Activated T-helper 2 cell treated with anti-CD3 and anti-CD28 coated beads, Interferon-gamma antibody, Interleukin-2, Interleukin-4, amounts not matched to agents 10 μg/mL and 5 μg/mL and 100 μg/mL, durations not matched to agents 14 hours and 24 hours and 36 hours (primary cell): ENCODE data around the gene MAMDC4. TPM values are rescaled to one million over a fixed set of nuclear protein-coding genes. Genes with fewer than 3 reads are reported as not detected.

ENCODE experiments used
- DNase-seq: peaks from one replicate; pipeline ENCODE4 v3.0.0; 2021; ENCODE audit warnings: low spot score
- H3K27ac Mint-ChIP-seq: one replicate; pipeline ENCODE4 v1.8.0; 2021; ENCODE audit warnings: mixed read lengths
- H3K27me3 Mint-ChIP-seq: one replicate; pipeline ENCODE4 v1.8.0; 2021; ENCODE audit warnings: low read depth, mixed read lengths
- H3K36me3 Mint-ChIP-seq: one replicate; pipeline ENCODE4 v1.8.0; 2021; ENCODE audit warnings: low read depth, mixed read lengths
- H3K4me1 Mint-ChIP-seq: one replicate; pipeline ENCODE4 v1.8.0; 2021; ENCODE audit warnings: low read depth, mixed read lengths
- H3K4me3 Mint-ChIP-seq: one replicate; pipeline ENCODE4 v1.8.0; 2021; ENCODE audit warnings: low read depth, mild to moderate bottlenecking, moderate library complexity, mixed read lengths
- H3K9me3 Mint-ChIP-seq: one replicate; pipeline ENCODE4 v1.8.0; 2021; ENCODE audit warnings: mixed read lengths
- intact Hi-C: fragments of 100-400 bp; cut with micrococcal nuclease; formaldehyde crosslinking; loops from one replicate; pipeline ENCODE4 v1.15.1; 2023
- total RNA-seq: library from RNA; stranded (reverse); gene quantifications from 2 replicates; pipeline ENCODE4 v1.2.3, GENCODE V29; 2022

MAMDC4 gene
- total RNA-seq, 1 donor from 2014 or later = 21.0 TPM

DNA sequence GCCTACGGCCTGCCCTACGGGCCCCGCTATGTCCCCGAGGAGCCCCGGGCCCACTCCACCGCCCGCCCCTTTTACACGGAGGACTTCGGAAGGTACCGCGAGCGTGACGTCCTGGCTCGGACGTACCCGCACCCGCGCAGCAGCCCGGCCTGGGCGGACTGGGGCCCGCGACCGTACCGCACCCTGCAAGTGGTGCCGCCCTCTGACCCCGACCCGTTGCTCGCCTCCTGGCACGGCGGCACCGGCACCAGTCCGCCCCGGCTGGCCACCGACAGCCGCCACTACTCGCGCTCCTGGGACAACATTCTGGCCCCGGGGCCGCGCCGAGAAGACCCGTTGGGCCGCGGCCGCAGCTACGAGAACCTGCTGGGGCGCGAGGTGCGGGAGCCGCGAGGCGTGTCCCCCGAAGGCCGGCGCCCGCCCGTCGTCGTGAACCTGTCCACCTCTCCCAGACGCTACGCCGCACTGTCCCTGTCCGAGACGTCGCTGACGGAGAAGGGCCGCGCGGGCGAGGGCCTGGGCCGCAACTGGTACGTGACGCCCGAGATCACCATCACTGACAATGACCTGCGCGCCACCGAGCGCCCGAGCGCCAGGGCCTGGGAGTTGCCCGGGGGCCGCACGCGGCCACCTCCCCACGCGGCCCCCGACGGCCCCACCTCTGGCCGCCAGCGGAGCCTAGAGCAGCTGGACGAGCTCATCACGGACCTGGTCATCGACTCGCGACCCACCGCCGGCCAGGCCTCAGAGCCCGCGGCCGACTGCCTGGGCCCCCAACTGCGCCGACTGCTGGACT is 6.5 kb upstream of the MAMDC4 start:
- intact Hi-C loops = loop anchor here (5.0 to 10.0 kb wide), 3 partner anchors 38 to 329 kb away; partner anchors contain the start of genes LRRC26, NPDC1, RABL6 and TMEM210
- Mint-ChIP-seq H3K9me3 (no peaks in the 10 kb centered on the region), H3K4me3 (no peak overlapping the region), H3K27me3 (peaks cover 9% of the 10 kb centered on the region), H3K27ac (no peak overlapping the region), H3K36me3 (peaks cover 11% of the 10 kb centered on the region), H3K4me1 (peaks cover 6% of the 10 kb centered on the region)
- DNase-seq = no peak

GRCh38 chr9:136846376-136847087 is 5.6 kb upstream of the MAMDC4 start:
- H3K4me3 Mint-ChIP-seq = peak overlapping the region; percentile 13
- intact Hi-C loops = loop anchor here (5.0 to 10.0 kb wide), 3 partner anchors 39 to 328 kb away; partner anchors contain the start of genes LRRC26, NPDC1, RABL6 and TMEM210
- peaks cover 6% of the 10 kb centered on the region for H3K4me1 Mint-ChIP-seq
- no peaks in the 10 kb centered on the region for H3K9me3 Mint-ChIP-seq
- peaks cover 19% of the 10 kb centered on the region for H3K36me3 Mint-ChIP-seq
- DNase-seq = no peak
- peak overlapping the region; percentile 49 for H3K27ac Mint-ChIP-seq
- peaks cover 9% of the 10 kb centered on the region for H3K27me3 Mint-ChIP-seq

DNA sequence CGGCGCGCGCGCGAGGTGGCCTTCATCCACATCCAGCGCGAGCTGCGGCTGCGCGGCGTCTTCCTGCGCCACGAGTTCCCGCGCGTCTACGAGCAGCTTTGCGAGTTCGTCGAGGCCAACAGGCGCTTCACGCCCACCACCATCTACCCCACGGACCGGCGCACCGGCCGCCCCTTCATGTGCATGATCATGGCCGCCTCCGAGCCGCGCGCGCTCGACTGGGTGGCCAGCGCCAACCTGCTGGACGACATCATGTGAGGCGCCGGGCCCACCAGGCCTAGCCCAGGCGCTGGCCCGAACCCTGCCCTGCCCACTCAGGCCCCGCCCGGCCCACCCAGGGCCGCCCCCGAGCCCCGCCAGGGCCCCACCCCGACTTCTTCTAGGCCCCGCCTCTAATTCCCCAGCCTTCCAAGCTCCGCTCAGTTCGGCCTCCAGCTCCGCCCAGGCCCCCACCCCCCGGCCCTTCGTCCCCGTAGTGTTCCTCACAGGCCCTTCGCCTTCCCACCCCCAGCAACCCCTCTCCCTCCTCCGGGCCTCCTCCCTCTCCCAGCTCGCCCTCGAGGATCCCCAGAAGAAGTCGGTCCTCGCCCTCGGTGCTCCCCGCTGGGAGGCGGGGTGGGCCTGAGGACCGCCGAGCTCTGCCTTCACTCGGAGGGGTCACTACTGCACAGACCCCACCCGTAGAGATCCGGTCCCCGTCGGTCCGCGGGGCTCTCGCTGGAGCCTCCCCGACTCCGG is 4.9 kb upstream of the MAMDC4 start:
- no peaks in the 10 kb centered on the region for H3K9me3 Mint-ChIP-seq
- H3K4me1 Mint-ChIP-seq = peaks cover 6% of the 10 kb centered on the region
- no peak for DNase-seq
- H3K4me3 Mint-ChIP-seq = peak overlapping the region; percentile 96
- H3K36me3 Mint-ChIP-seq = peaks cover 21% of the 10 kb centered on the region
- peak overlapping the region; percentile 81 for H3K27ac Mint-ChIP-seq
- intact Hi-C loops = loop anchor here (5.0 to 10.0 kb wide), 3 partner anchors 40 to 328 kb away; partner anchors contain the start of genes LRRC26, NPDC1, RABL6 and TMEM210
- peaks cover 9% of the 10 kb centered on the region for H3K27me3 Mint-ChIP-seq

- H3K4me3 Mint-ChIP-seq = peak overlapping the region; percentile 96
- intact Hi-C loops = loop anchor here (2.0 to 10.0 kb wide), 5 partner anchors 41 to 327 kb away; partner anchors contain the start of genes C8G, FBXW5, LRRC26 and NPDC1
Observed at GRCh38 chr9:136847826-136848392, 4.2 kb upstream of the MAMDC4 start.

DNA sequence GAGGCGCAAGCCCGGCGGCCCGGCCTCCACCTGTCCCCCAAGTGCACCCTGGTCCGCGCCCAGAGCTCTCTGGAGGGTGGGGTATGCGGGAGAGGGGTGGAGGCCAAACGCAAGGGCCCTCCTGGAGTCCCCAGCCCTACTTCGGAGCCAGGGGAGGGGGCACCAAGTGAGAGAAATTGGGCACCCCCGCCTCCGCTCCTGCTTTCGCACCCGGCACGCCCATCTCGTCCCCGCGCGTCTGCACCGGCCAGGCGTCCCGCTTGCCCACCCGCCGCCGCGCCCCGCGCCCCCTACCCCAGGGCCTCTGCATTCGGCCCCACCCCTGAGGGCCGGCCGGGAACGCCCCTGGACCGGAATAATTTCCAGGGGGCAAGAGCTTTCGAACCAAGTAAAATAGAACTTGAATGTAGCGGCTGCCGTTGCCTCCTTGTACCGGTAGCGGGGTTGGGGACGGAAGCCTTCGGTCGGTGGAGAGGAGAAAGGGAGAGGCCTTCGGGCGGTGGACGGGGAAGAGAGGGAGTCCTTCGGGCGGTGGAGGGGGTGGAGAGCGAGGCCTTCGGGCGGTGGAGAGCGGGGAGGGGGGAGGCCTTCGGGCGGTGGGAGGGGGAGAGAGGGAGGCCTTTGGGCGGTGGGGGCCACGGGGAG is 3.6 kb upstream of the MAMDC4 start:
- Mint-ChIP-seq H3K4me3 (peak overlapping the region; percentile 96), H3K9me3 (no peaks in the 10 kb centered on the region), H3K36me3 (peaks cover 21% of the 10 kb centered on the region), H3K27ac (peak overlapping the region; percentile 84), H3K27me3 (peaks cover 9% of the 10 kb centered on the region), H3K4me1 (peaks cover 6% of the 10 kb centered on the region)
- intact Hi-C loops = loop anchor here (1.0 to 10.0 kb wide), 7 partner anchors 38 to 326 kb away; partner anchors contain the start of genes C8G, FBXW5, LRRC26 and NPDC1
- DNase-seq = peak; percentile 43

More at GRCh38 chr9:136847826-136848392, 4.2 kb upstream of the MAMDC4 start:
- Mint-ChIP-seq H3K36me3 (peaks cover 21% of the 10 kb centered on the region), H3K4me1 (peaks cover 6% of the 10 kb centered on the region), H3K27ac (peak overlapping the region; percentile 81), H3K9me3 (no peaks in the 10 kb centered on the region), H3K27me3 (peaks cover 9% of the 10 kb centered on the region)
- peak; percentile 81 for DNase-seq

DNA sequence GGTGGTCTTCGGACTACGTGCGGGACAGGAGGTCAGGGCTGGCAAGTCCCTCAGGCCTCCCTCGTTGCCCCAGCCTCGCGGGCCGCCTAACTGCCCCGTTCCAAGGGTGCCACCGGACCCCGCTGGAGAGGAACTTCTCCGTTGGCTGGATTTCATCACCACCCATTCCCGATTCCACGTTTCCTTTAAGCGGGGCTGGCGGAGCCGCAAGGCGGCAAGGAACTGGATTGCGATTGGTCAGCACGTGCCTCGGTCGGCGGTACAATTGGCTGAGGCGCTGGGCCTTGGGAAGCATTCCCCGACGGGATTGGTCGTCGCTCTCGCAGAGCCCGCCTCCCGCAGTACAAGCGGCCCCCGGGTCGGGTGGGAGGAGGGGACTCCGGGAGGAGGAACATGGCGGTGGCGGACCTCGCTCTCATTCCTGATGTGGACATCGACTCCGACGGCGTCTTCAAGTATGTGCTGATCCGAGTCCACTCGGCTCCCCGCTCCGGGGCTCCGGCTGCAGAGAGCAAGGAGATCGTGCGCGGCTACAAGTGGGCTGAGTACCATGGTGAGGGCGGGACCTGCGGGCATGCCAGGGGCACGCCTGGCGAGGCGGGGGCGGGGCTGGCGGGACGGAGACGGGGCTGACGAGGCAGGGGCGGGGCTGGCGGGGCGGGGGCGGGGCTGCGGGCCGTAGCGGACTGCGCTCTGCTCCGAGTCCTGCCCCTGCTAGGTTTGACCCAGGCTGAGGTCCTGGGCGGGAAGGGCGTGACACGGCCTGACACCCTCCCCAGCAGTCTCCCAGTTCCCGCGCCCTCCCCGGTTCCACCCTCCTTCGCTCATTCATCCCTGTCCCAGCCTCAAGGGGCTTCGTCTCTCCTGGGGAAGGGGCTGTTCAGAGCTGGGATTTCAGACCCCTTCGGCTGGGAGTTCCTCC is 2.8 kb upstream of the MAMDC4 start, which contains the start of gene PHPT1:
Gene PHPT1, plus strand, starts transcription at position 372 of the 922 bp plus-strand sequence. Its CDS starts 22 bp downstream, at position 394.
- Mint-ChIP-seq H3K27me3 (peaks cover 9% of the 10 kb centered on the region), H3K4me3 (peak within 1 kb of the TSS; percentile 96), H3K27ac (peak within 1 kb of the TSS; percentile 91), H3K4me1 (peaks cover 6% of the 10 kb centered on the region), H3K36me3 (peaks cover 21% of the 10 kb centered on the region), H3K9me3 (no peaks in the 10 kb centered on the region)
- intact Hi-C loops = loop anchor here (1.0 to 10.0 kb wide), 7 partner anchors 37 to 326 kb away; partner anchors contain the start of genes C8G, FBXW5, LRRC26 and NPDC1
- peak; percentile 97 for DNase-seq

DNA sequence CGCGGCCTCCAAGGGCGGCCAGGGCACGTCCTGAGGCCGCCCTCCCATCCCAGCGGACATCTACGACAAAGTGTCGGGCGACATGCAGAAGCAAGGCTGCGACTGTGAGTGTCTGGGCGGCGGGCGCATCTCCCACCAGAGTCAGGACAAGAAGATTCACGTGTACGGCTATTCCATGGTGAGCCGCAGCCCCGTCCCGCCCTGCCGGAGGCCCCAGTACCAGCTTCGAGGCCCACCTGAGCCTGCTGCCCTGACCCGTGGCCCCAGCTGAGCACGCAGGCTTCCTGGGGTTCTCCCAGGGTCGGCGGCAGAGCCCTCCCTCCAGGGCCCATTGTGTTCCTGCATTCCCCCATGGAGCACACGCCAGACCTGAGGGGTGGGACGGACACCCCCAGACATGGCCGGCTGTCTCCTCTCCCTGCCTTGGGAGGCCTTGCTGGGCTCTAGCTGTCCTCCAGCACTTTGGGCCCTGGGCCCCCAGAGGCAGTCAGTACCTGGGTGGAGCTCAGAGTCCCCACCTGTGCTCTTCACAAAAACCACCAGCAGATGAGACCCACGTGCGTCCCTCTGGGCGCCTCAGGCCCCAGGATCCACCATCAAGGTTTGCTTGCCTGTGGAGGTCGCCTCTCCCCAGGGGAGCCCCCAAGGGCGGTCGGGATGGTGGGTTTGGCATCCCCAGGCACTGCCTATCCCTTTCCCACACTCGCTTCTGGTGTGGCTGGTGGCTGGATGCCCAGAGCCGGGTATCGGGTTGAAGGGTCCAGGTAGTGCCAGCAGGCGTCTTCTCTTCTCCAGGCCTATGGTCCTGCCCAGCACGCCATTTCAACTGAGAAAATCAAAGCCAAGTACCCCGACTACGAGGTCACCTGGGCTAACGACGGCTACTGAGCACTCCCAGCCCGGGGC is 1.9 kb upstream of the MAMDC4 start:
- peaks cover 21% of the 10 kb centered on the region for H3K36me3 Mint-ChIP-seq
- H3K4me1 Mint-ChIP-seq = peaks cover 6% of the 10 kb centered on the region
- intact Hi-C loops = loop anchor here (1.0 to 10.0 kb wide), 7 partner anchors 36 to 325 kb away; partner anchors contain the start of genes C8G, FBXW5, LRRC26 and NPDC1

GRCh38 chr9:136850866-136851775 is 1.0 kb upstream of the MAMDC4 start:
- H3K36me3 Mint-ChIP-seq = peaks cover 21% of the 10 kb centered on the region
- H3K27me3 Mint-ChIP-seq = peaks cover 9% of the 10 kb centered on the region
- peaks cover 6% of the 10 kb centered on the region for H3K4me1 Mint-ChIP-seq
- no peak overlapping the region for H3K27ac Mint-ChIP-seq
- no peaks in the 10 kb centered on the region for H3K9me3 Mint-ChIP-seq
- peak overlapping the region; percentile 26 for H3K4me3 Mint-ChIP-seq
- no peak for DNase-seq
- intact Hi-C loops = no loop called here

More for the DNA sequence above, 1.9 kb upstream of the MAMDC4 start:
- peaks cover 9% of the 10 kb centered on the region for H3K27me3 Mint-ChIP-seq
- H3K4me3 Mint-ChIP-seq = peak overlapping the region; percentile 96
- DNase-seq = no peak
- no peaks in the 10 kb centered on the region for H3K9me3 Mint-ChIP-seq
- no peak overlapping the region for H3K27ac Mint-ChIP-seq

GRCh38 chr9:136852664-136853595 is 784 bp downstream of the MAMDC4 start:
- H3K36me3 Mint-ChIP-seq = peaks cover 14% of the 10 kb centered on the region
- intact Hi-C loops = no loop called here
- H3K4me3 Mint-ChIP-seq = no peak overlapping the region
- H3K27me3 Mint-ChIP-seq = no peaks in the 10 kb centered on the region
- H3K27ac Mint-ChIP-seq = no peak overlapping the region
- peaks cover 1% of the 10 kb centered on the region for H3K4me1 Mint-ChIP-seq
- DNase-seq = no peak
- no peaks in the 10 kb centered on the region for H3K9me3 Mint-ChIP-seq
